Stimulated activated CD4-positive, alpha-beta T cell treated with anti-CD3 and anti-CD28 coated beads, Interleukin-1b, Interleukin-23, amount 100 ng/mL, for 1 hour (primary cell): ENCODE measurements around the gene TNFRSF17.
"Not testable (repeated sequence)": the region's sequence is repeated elsewhere in the genome, so short reads cannot be mapped to it uniquely, and the experiment has no call there.

Source experiments
- DNase-seq, 2 donors: peaks; one replicate each; pipeline ENCODE4 v3.0.0-alpha.2; 2020; ENCODE audit warnings: low read depth in 2 of 2

The TNFRSF17 gene

DNA sequence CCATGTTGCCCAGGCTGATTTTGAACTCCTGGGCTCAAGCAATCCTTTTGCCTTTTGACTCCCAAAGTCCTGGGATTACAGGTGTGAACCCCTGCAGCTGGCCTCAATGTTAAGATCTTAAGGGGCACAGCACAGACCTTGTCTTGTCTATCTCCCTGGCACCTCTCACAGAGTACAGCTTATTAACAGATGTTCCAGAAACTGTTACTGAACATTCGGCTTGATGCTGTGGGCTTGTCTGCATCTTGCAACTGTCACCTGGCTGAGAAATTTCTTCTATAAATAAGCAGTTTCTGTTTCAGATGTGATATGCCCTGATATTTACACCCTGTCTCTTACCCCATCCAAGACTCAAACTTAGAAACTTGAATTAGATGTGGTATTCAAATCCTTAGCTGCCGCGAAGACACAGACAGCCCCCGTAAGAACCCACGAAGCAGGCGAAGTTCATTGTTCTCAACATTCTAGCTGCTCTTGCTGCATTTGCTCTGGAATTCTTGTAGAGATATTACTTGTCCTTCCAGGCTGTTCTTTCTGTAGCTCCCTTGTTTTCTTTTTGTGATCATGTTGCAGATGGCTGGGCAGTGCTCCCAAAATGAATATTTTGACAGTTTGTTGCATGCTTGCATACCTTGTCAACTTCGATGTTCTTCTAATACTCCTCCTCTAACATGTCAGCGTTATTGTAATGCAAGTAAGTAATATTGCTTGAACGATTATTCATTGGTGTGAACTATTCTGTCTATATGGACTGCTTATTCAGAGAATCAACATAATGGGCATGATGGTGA lies at the start of gene TNFRSF17:
TNFRSF17 (plus strand) TSS at position 450 of the 791 bp plus-strand sequence; CDS start at position 565, 115 bp downstream.
- no peak for DNase-seq

GRCh38 chr16:11915644-11916523 lies 49.1 kb upstream of the TNFRSF17 start, which contains the start of gene GSPT1:
GSPT1 (minus strand) TSS chr16:11915956; CDS start chr16:11915720, 236 bp downstream.
- peak; percentile 98 for DNase-seq

- DNase-seq = no peak
These were observed 48.3 kb upstream of the TNFRSF17 start for GRCh38 chr16:11916524-11917285.

- DNase-seq = not testable (repeated sequence)
These were observed 41.0 kb upstream of the TNFRSF17 start for GRCh38 chr16:11924046-11924445.

DNA sequence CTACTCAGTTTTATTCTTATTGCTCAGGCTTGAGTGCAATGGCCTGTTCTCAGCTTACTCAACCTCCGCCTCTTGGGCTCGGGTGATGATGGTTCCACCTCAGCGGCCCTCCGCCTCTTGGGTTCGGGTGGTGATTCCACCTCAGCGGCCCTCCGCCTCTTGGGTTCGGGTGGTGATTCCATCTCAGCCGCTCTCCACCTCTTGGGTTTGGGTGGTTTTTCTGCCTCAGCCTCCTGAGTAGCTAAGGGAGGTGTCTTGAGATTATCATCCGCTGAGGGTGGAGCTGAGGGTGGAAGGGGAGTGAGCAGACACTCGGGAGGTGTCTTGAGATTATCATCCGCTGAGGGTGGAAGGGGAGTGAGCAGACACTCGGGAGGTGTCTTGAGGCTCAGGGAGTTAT lies 37.7 kb upstream of the TNFRSF17 start:
- DNase-seq = not testable (repeated sequence)

- DNase-seq = not testable (repeated sequence)
These were observed 23.1 kb upstream of the TNFRSF17 start, which contains the start of gene NPIPB2 for GRCh38 chr16:11941945-11942344. NPIPB2 (minus strand) TSS chr16:11942045; CDS start chr16:11942045, 0 bp downstream.

GRCh38 chr16:11946433-11946832 lies 18.6 kb upstream of the TNFRSF17 start:
- DNase-seq = no peak

DNA sequence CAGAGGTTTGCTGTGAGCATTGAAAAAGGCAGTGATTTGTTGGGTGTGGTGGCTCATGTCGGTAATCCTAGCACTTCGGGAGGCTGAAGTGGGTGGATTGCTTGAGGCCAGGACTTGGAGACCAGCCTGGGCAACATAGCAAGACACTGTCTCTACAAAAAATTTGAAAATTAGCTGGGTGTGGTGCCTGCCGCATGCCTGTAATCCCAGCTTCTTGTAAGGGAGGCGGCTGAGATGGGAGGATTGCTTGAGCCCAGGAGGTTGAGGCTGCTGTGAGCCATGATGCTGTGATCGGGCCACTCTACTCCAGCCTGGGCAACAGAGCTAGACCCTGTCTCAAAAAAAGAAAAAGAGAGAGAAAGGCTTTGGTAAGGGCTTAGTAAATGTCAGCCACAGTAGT lies 16.2 kb upstream of the TNFRSF17 start:
- DNase-seq = no peak

DNA sequence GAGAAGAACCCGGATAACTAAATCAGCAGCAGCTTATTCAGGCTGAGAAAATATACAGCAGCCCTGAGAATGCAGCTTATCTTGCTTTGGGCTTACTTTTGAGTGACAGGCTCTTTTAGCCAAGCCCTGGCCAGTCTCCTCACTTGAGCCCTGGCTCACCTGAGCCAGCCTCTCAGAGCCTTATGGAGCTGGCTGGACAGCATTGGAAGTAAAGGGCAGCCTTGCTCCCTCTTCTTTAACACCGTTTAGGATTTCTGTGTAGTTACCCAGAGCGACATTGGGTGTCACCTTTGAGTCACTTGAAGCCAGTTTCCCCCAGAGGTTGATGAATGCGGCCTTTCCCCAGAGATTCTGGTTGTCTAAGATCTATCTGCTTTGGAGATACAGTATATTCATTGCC lies 15.5 kb upstream of the TNFRSF17 start:
- DNase-seq = no peak

- no peak for DNase-seq
These were observed 14.6 kb upstream of the TNFRSF17 start for GRCh38 chr16:11950388-11950787.

DNA sequence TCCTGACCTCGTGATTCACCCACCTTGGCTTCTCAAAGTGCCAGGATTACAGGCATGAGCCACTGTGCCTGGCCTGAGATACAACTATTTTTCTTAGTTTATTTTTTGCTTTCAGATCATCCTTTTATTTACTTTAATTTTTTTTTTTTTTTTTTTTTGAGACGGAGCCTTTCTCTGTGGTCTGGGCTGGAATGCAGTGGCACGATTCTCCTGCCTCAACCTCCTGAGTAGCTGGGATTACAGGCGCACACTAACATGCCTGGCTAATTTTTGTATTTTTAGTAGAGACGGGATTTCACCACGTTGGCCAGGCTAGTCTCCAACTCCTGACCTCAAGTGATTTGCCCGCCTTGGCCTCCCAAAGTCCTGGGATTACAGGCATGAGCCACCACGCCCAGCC lies 11.4 kb upstream of the TNFRSF17 start:
- DNase-seq = not testable (repeated sequence)

GRCh38 chr16:11955713-11956123 lies 9.3 kb upstream of the TNFRSF17 start:
- no peak for DNase-seq

GRCh38 chr16:11956558-11956957 lies 8.5 kb upstream of the TNFRSF17 start:
- DNase-seq = no peak

- no peak for DNase-seq
These were observed 7.2 kb upstream of the TNFRSF17 start for GRCh38 chr16:11957591-11958395.

DNA sequence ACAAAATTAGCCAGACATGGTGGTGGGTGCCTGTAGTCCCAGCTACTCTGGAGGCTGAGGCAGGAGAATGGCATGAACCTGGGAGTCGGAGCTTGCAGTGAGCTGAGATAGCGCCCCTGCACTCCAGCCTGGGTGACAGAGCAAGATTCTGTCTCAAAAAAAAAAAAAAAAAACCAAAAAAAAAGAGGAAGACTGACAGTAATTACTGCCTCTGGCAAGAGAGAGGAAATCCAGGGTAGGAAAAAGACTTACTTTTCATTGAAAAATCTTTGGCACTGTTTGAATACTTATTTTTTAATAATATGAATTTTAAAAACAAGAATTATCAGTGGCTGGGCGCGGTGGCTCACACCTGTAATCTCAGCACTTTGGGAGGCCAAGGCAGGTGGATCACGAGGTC lies 2.6 kb upstream of the TNFRSF17 start:
- not testable (repeated sequence) for DNase-seq

DNA sequence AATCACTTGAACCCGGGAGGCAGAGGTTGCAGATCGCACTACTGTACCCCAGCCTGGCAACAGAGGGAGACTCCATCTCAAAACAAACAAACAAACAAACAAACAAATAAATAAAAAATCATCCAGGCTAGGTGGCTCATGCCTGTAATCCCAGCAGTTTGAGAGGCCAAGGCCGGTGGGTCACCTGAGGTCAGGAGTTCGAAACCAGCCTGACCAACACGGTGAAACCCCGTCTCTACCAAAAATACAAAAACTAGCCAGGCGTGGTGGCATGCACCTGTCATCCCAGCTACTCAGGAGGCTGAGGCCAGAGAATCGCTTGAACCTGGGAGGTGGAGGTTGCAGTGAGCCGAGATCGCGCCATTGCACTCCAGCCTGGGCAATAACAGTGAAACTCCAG lies 2.0 kb upstream of the TNFRSF17 start:
- not testable (repeated sequence) for DNase-seq

DNA sequence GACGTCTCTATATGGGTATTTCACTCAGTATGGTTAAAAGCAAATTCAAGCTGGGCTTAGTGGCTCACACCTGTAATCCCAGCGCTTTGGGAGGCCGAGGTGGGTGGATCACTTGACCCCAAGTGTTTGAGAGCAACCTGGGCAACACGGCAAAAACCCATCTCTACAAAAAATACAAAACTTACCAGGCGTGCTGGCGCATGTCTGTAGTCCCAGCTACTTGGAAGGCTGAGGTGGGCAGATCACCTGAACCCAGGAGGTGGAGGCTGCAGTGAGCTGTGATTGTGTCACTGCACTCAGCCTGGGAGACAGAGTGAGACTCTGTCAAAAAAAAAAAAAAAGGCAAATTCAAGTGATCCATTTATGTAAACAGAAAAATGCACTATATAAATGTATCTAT lies 1.3 kb upstream of the TNFRSF17 start:
- no peak for DNase-seq

- DNase-seq = no peak
These were observed 1.2 kb downstream of the TNFRSF17 start for GRCh38 chr16:11966173-11966572.

DNA sequence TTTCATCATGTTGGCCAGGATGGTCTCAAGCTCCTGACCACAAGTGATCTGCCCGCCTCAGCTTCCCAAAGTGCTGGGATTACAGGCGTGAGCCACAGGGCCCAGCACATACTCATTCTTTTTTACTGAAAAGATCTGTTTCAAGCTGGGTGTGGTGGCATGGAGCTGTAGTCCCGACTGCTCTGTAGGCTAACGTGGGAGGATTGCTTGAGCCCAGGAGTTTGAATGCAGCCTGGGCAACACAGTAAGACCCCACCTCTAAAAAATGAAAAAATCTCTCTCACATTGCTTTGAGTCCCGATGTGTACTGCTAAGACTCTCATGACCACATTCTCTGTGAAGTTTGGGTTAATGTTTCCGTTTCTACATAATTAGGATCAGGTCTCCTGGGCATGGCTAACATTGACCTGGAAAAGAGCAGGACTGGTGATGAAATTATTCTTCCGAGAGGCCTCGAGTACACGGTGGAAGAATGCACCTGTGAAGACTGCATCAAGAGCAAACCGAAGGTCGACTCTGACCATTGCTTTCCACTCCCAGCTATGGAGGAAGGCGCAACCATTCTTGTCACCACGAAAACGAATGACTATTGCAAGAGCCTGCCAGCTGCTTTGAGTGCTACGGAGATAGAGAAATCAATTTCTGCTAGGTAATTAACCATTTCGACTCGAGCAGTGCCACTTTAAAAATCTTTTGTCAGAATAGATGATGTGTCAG lies 2.3 kb downstream of the TNFRSF17 start:
- no peak for DNase-seq

DNA sequence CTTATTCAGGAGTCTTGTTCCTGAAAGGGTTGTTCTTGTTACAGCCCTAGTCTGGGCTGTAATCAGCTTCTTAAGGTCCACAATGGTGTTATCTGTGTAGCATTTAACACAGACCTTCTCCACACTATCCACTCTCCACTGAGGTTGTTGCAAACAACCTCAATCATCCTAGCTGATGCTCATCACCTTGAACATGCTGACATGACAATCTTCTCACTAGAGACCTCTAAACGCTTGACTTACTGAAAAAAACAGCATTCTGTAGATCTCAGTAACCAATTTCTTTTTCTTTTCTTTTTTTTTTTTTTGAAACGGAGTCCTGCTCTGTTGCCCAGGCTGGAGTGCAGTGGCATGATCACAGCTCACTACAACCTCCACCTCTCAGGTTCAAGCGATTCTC lies 3.6 kb downstream of the TNFRSF17 start:
- no peak for DNase-seq
